HEK293 (cell line): ENCODE results near the gene CSN2.

Experiments used
- HOXA7 ChIP-seq: sonication (generic); formaldehyde crosslinking; IDR thresholded peaks from 2 replicates; pipeline ENCODE4 v1.8.1; 2022; ENCODE audit warnings: missing genetic modification reagents, borderline replicate concordance
- ZNF549 ChIP-seq: fragments of 450-650 bp; IDR thresholded peaks from 2 replicates; pipeline ENCODE4 v1.5.1; 2018; ENCODE audit warnings: missing biosample characterization, missing genetic modification characterization, mild to moderate bottlenecking, inconsistent platforms, moderate library complexity
- ZNF558 ChIP-seq: fragments of 450-650 bp; formaldehyde crosslinking; IDR thresholded peaks from 2 replicates; pipeline ENCODE4 v1.5.1; 2016; ENCODE audit warnings: missing biosample characterization, missing genetic modification characterization
- ZNF561 ChIP-seq: fragments of 450-650 bp; IDR thresholded peaks from 2 replicates; pipeline ENCODE4 v1.5.1; 2018; ENCODE audit warnings: missing biosample characterization, missing genetic modification characterization, borderline replicate concordance
- TF ChIP-seq, protein P1 (sequence below): fragments of 450-650 bp; formaldehyde crosslinking; IDR thresholded peaks from 2 replicates; pipeline ENCODE4 v1.5.1; 2016; ENCODE audit warnings: missing biosample characterization, missing genetic modification characterization
- TF ChIP-seq, protein P2 (sequence below): fragments of 450-650 bp; formaldehyde crosslinking; IDR thresholded peaks from 2 replicates; pipeline ENCODE4 v1.5.1; 2016; ENCODE audit warnings: missing biosample characterization, missing genetic modification characterization, low read depth
- TF ChIP-seq, protein P3 (sequence below): fragments of 450-650 bp; formaldehyde crosslinking; IDR thresholded peaks from 2 replicates; pipeline ENCODE4 v1.5.1; 2016; ENCODE audit warnings: missing biosample characterization, missing genetic modification characterization

- TF ChIP-seq ZNF549 (tag by site-specific recombination) (no peak), ZNF558 (tag by site-specific recombination) (no peak), HOXA7 (CRISPR knock-in tag) (no peak), ZNF561 (no peak)
- TF ChIP-seq, protein P1, sequence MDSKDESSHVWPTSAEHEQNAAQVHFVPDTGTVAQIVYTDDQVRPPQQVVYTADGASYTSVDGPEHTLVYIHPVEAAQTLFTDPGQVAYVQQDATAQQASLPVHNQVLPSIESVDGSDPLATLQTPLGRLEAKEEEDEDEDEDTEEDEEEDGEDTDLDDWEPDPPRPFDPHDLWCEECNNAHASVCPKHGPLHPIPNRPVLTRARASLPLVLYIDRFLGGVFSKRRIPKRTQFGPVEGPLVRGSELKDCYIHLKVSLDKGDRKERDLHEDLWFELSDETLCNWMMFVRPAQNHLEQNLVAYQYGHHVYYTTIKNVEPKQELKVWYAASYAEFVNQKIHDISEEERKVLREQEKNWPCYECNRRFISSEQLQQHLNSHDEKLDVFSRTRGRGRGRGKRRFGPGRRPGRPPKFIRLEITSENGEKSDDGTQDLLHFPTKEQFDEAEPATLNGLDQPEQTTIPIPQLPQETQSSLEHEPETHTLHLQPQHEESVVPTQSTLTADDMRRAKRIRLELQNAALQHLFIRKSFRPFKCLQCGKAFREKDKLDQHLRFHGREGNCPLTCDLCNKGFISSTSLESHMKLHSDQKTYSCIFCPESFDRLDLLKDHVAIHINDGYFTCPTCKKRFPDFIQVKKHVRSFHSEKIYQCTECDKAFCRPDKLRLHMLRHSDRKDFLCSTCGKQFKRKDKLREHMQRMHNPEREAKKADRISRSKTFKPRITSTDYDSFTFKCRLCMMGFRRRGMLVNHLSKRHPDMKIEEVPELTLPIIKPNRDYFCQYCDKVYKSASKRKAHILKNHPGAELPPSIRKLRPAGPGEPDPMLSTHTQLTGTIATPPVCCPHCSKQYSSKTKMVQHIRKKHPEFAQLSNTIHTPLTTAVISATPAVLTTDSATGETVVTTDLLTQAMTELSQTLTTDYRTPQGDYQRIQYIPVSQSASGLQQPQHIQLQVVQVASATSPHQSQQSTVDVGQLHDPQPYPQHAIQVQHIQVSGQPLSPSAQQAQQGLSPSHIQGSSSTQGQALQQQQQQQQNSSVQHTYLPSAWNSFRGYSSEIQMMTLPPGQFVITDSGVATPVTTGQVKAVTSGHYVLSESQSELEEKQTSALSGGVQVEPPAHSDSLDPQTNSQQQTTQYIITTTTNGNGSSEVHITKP (tag by site-specific recombination) = no peak
- TF ChIP-seq, protein P2, sequence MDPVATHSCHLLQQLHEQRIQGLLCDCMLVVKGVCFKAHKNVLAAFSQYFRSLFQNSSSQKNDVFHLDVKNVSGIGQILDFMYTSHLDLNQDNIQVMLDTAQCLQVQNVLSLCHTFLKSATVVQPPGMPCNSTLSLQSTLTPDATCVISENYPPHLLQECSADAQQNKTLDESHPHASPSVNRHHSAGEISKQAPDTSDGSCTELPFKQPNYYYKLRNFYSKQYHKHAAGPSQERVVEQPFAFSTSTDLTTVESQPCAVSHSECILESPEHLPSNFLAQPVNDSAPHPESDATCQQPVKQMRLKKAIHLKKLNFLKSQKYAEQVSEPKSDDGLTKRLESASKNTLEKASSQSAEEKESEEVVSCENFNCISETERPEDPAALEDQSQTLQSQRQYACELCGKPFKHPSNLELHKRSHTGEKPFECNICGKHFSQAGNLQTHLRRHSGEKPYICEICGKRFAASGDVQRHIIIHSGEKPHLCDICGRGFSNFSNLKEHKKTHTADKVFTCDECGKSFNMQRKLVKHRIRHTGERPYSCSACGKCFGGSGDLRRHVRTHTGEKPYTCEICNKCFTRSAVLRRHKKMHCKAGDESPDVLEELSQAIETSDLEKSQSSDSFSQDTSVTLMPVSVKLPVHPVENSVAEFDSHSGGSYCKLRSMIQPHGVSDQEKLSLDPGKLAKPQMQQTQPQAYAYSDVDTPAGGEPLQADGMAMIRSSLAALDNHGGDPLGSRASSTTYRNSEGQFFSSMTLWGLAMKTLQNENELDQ (tag by site-specific recombination) = no peak
- TF ChIP-seq, protein P3, sequence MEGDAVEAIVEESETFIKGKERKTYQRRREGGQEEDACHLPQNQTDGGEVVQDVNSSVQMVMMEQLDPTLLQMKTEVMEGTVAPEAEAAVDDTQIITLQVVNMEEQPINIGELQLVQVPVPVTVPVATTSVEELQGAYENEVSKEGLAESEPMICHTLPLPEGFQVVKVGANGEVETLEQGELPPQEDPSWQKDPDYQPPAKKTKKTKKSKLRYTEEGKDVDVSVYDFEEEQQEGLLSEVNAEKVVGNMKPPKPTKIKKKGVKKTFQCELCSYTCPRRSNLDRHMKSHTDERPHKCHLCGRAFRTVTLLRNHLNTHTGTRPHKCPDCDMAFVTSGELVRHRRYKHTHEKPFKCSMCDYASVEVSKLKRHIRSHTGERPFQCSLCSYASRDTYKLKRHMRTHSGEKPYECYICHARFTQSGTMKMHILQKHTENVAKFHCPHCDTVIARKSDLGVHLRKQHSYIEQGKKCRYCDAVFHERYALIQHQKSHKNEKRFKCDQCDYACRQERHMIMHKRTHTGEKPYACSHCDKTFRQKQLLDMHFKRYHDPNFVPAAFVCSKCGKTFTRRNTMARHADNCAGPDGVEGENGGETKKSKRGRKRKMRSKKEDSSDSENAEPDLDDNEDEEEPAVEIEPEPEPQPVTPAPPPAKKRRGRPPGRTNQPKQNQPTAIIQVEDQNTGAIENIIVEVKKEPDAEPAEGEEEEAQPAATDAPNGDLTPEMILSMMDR (tag by site-specific recombination) = no peak
Measured at GRCh38 chr4:69986663-69987062, 21.1 kb upstream of the CSN2 start.
